HCT116 (cell line): ENCODE measurements around the gene TLN1.

ENCODE experiments used
- CEBPB ChIP-seq: IDR thresholded peaks from 2 replicates; pipeline ENCODE4 v1.6.1; 2012; ENCODE audit warnings: low read depth
- ELF1 ChIP-seq: IDR thresholded peaks from 2 replicates; pipeline ENCODE4 v1.6.1; 2012; ENCODE audit warnings: low read depth, borderline replicate concordance
- EZH2 ChIP-seq: fragments of 200-600 bp; sonication (generic); IDR thresholded peaks from 2 replicates; pipeline ENCODE4 v1.6.1; 2017; ENCODE audit warnings: antibody characterized with exemption, mixed run types
- JUND ChIP-seq: IDR thresholded peaks from 2 replicates; pipeline ENCODE4 v1.6.1; 2012
- POLR2A ChIP-seq: IDR thresholded peaks from 2 replicates; pipeline ENCODE4 v1.7.0; 2011; ENCODE audit warnings: borderline replicate concordance; ENCODE audit not compliant: insufficient read depth, insufficient read length; ENCODE audit errors: extremely low read depth
- POLR2AphosphoS5 ChIP-seq: IDR thresholded peaks from 2 replicates; pipeline ENCODE4 v1.6.1; 2011; ENCODE audit warnings: mild to moderate bottlenecking, low read depth, low read length, moderate library complexity
- RAD21 ChIP-seq: IDR thresholded peaks from 2 replicates; pipeline ENCODE4 v1.6.1; 2012; ENCODE audit warnings: low read depth, mild to moderate bottlenecking
- REST ChIP-seq: IDR thresholded peaks from 2 replicates; pipeline ENCODE4 v1.6.1; 2012; ENCODE audit warnings: low read depth
- SP1 ChIP-seq: IDR thresholded peaks from 2 replicates; pipeline ENCODE4 v1.6.1; 2012; ENCODE audit warnings: low read depth
- YY1 ChIP-seq: IDR thresholded peaks from 2 replicates; pipeline ENCODE4 v1.6.1; 2011; ENCODE audit warnings: low read length, low read depth, moderate library complexity, mild to moderate bottlenecking; ENCODE audit not compliant: insufficient replicate concordance; ENCODE audit errors: extremely low read depth
- ZFX ChIP-seq: fragments of 450-650 bp; IDR thresholded peaks from 2 replicates; pipeline ENCODE4 v1.6.1; 2017
- ZNF274 ChIP-seq: fragments of 200-500 bp; sonication (Bioruptor generic); IDR thresholded peaks from 2 replicates; pipeline ENCODE4 v1.6.1; 2014; ENCODE audit warnings: mild to moderate bottlenecking, low read depth, low read length, inconsistent platforms
- TF ChIP-seq, protein P1 (sequence below), 3 experiments: fragments of 200-600 bp in 1 of 3; sonication (generic) in 1 of 3; IDR thresholded peaks in 2 of 3; conservative IDR thresholded peaks in 1 of 3; 2 replicates each; pipeline ENCODE4 v1.5.1; 2012 to 2017; ENCODE audit warnings: low read depth in 2 of 3, low read length in 2 of 3, antibody characterized with exemption in 1 of 3, borderline replicate concordance in 1 of 3, control low read depth in 1 of 3, mild to moderate bottlenecking in 1 of 3, mixed read lengths in 1 of 3, mixed run types in 1 of 3, moderate library complexity in 1 of 3; ENCODE audit not compliant: insufficient read depth in 1 of 3
- TF ChIP-seq, protein P2 (sequence below): IDR thresholded peaks from 2 replicates; pipeline ENCODE4 v1.6.1; 2011; ENCODE audit warnings: mild to moderate bottlenecking, low read length, moderate library complexity; ENCODE audit not compliant: insufficient replicate concordance; ENCODE audit errors: extremely low read depth

GRCh38 chr9:35766997-35767396 lies 35.0 kb upstream of the TLN1 start:
- TF ChIP-seq, protein P1, sequence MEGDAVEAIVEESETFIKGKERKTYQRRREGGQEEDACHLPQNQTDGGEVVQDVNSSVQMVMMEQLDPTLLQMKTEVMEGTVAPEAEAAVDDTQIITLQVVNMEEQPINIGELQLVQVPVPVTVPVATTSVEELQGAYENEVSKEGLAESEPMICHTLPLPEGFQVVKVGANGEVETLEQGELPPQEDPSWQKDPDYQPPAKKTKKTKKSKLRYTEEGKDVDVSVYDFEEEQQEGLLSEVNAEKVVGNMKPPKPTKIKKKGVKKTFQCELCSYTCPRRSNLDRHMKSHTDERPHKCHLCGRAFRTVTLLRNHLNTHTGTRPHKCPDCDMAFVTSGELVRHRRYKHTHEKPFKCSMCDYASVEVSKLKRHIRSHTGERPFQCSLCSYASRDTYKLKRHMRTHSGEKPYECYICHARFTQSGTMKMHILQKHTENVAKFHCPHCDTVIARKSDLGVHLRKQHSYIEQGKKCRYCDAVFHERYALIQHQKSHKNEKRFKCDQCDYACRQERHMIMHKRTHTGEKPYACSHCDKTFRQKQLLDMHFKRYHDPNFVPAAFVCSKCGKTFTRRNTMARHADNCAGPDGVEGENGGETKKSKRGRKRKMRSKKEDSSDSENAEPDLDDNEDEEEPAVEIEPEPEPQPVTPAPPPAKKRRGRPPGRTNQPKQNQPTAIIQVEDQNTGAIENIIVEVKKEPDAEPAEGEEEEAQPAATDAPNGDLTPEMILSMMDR (IDR thresholded peaks at IDR 0.05 in 2 of 3, conservative IDR thresholded peaks at IDR 0.05 in 1 of 3; ENCODE audit: borderline replicate concordance in 1 of 3, insufficient read depth in 1 of 3, low read depth in 2 of 3, low read length in 2 of 3), result no peak
- TF ChIP-seq POLR2A (no peak), CEBPB (no peak), EZH2 (no peak), ZNF274 (no peak), SP1 (no peak), POLR2AphosphoS5 (no peak), YY1 (no peak), REST (no peak), RAD21 (no peak), JUND (no peak), ELF1 (no peak), ZFX (no peak)
- TF ChIP-seq, protein P2, sequence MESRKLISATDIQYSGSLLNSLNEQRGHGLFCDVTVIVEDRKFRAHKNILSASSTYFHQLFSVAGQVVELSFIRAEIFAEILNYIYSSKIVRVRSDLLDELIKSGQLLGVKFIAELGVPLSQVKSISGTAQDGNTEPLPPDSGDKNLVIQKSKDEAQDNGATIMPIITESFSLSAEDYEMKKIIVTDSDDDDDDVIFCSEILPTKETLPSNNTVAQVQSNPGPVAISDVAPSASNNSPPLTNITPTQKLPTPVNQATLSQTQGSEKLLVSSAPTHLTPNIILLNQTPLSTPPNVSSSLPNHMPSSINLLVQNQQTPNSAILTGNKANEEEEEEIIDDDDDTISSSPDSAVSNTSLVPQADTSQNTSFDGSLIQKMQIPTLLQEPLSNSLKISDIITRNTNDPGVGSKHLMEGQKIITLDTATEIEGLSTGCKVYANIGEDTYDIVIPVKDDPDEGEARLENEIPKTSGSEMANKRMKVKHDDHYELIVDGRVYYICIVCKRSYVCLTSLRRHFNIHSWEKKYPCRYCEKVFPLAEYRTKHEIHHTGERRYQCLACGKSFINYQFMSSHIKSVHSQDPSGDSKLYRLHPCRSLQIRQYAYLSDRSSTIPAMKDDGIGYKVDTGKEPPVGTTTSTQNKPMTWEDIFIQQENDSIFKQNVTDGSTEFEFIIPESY, result no peak
